ENCODE data around the gene STUB1. TPM values are rescaled to one million over a fixed set of nuclear protein-coding genes. Genes with fewer than 3 reads are reported as not detected.
"Not testable (repeated sequence)": the region's sequence is repeated elsewhere in the genome, so short reads cannot be mapped to it uniquely, and the experiment has no call there.

STUB1 gene
- total RNA-seq, 1 donor from 2014 or later: 159 TPM

DNA sequence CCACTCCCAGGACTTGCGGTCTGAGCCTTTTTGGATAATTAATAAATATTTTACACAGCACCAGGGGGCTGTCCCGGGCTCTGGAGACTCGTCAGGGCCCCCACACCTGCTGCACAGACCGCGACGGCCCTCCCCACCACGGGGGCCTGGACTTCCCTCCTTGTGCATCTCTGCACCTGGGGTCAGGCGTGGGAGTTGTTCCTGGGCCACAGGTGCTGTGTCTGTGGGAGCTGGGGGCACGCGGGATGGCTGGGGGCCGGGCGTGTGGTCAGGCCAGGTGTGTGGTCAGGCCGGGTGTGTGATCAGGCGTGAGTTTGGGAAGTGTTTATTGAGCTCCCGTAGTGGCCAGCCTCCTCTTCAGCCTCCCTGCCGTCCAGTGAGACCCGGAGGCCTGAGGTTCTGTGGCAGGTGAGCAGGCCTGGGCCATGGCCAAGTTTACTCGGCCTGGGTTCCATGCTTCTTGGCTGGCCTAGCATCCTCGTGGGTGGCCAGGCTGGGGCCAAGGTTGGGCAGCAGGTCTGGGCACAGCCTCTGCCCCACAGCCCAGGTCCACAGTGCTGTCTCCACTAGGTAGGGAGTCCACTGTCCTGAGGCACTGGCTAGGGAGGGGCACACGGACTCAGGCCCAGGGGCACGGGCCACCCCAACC is 1.9 kb upstream of the STUB1 start:
- no peak for DNase-seq (ENCODE audit: extremely low read depth, low read depth, low spot score)

DNA sequence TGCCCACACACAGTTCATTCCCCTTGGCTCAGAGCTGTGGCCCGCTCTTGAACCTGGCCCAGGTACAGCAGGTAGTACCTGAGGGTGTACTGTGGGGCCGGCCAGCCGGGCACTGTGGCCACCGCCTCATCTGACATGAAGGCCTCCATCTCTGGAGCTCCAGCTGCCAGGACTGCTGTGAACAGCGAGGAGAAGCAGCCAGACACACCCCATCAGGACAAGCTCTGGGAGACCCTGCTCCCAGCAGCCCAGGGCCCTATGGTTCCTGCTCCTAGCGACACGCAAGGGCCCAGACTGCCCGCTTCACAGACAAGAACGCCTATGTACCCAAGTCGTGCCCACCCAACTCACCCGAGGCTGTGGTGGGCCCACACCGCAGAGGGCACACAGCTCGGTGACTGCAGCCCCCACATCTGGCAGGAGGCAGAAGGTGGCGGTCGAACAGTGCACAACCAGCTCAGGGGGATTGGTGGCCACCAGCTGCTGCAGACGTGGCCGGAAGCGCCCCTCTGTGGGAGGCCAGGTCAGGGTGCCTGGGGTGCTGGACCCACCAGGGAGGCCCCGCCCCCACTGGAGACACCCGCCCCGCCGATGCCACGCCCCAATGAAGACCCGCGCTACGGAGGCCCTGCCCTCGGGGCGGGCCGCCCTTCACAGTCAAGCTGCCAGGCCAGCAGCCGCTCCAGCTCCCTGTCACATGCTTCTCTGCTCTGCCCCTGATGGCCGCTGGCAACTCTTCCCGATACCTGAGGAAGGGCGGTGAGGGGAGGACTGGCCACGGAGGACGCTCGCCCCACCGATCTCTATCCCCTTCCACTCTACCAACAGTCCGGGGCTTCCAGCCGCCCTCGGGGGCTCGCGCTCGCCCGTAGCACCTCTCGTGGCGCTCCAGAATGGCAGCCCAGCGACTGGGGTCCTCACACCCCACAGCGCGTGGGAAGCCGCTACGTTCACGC is 1.1 kb upstream of the STUB1 start:
- no peak for DNase-seq (ENCODE audit: extremely low read depth, low read depth, low spot score)

DNA sequence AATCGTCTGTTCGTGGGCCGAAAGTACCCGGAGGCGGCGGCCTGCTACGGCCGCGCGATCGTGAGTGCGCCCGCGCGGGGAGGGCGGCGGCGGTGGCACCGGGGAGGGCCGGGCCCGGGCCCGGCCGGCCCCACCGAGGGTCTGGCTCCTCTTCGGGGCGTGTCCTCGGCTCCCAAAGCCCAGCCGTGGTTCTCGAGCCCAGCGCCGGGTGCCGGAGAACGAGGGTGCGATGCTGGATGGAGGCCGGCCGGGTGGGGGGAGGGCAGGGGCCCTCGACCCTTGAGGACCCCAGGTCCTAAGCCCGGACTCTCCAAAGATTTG is 375 bp downstream of the STUB1 start:
- DNase-seq (ENCODE audit: extremely low read depth, low read depth, low spot score): no peak

DNA sequence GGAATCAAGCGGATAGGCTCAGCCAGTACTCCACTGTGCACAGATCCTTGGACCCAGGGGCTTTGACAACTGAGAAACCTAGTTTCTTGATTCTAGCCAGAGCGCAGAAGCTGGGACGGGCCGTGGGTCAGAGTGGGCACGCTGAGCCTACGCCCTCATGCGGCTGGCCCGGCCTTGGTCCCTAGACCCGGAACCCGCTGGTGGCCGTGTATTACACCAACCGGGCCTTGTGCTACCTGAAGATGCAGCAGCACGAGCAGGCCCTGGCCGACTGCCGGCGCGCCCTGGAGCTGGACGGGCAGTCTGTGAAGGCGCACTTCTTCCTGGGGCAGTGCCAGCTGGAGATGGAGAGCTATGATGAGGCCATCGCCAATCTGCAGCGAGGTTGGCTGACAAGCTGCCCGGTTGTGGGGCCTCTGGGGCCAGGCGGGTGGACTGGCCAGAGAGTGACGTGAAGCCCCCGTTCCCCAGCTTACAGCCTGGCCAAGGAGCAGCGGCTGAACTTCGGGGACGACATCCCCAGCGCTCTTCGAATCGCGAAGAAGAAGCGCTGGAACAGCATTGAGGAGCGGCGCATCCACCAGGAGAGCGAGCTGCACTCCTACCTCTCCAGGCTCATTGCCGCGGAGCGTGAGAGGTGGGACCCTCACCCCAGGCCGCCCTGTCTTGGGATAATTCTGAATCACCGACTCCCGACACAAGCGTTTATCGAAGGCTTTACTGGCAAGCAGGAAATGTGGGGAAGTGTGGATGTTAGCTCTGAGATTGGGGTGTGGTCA is 946 bp downstream of the STUB1 start:
- no peak for DNase-seq (ENCODE audit: extremely low read depth, low read depth, low spot score)

DNA sequence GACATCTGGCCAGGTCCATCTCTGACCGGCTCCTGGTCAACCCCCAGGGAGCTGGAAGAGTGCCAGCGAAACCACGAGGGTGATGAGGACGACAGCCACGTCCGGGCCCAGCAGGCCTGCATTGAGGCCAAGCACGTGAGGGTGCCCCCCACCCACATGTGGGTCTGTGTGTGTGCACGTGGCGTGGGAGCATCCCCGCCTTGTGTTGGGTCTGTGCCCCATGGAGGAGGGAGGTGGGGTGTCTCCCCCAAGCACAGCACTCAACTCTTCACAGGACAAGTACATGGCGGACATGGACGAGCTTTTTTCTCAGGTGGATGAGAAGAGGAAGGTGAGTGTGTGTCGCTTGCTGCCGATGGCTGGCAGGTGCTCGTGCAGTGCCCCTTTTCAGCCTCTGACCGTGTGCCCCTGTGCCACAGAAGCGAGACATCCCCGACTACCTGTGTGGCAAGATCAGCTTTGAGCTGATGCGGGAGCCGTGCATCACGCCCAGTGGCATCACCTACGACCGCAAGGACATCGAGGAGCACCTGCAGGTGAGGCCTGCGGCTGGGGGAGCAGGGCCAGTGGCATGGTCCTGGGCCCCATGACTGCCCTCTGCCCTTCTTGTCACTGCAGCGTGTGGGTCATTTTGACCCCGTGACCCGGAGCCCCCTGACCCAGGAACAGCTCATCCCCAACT is 1.7 kb downstream of the STUB1 start:
- DNase-seq (ENCODE audit: extremely low read depth, low read depth, low spot score): no peak

DNA sequence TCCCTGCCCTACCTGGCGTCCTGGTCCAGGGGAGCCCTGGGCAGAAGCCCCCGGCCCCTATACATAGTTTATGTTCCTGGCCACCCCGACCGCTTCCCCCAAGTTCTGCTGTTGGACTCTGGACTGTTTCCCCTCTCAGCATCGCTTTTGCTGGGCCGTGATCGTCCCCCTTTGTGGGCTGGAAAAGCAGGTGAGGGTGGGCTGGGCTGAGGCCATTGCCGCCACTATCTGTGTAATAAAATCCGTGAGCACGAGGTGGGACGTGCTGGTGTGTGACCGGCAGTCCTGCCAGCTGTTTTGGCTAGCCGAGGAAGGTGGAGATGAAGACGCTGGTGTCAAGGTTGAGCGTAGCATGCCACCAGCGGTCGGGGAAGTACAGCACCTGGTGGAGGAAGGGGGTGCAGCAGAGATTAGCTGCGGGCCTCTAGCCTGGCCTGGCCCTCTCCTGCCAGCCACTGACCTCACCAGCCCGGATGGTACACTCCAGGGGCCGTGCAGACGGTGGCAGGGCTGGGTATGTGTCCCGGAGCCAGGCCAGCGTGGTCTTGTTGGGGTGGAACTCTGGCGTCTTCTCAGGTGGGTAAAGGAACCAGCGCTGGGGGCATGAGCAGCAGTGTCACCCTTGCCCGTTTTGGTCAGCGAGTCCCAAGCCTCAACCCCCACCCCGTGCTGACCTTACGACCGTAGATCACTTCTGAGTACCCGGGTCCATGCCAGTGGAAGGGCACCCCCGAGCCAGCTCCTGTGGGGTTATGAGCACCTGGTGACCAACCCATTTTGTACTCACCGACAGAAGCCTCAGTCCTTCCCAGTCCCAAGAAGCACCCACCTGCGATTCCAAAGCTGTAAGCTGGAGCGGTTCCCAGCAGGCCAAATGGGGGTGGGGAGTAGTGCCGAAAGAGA is 2.5 kb downstream of the STUB1 start:
- DNase-seq (ENCODE audit: extremely low read depth, low read depth, low spot score): no peak

DNA sequence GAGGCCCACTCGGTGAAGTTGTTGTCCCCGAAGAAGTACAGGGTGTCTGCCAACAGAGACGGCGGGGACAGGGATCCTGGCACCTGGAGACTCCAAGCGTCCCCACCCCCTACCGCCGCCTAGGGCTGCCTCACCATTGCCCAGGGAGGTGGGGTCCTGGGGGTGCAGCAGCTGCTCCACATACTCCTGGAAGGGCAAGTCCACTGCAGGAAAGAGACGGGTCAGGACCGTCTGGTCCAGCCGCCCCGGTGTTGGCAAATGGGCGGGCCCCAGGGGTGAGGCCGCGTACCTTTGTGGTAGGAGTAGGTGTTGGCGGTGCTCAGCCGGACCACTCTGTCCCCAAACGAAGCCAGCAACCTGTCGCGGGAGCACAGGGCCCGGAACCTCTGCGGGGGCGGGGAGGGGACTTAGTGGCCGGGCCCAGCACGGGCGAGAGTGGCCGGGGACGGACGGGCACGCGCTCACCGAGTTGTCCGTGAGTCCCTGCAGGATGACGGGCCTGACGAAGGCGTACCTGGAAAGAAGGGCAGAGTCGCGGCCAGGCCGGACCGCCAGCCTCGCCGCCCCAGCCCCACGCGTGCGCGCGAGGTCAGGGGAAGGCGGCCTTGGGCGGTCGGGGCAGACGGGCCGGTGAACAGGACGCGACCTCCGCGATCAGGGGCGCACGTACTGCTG is 3.3 kb downstream of the STUB1 start:
- DNase-seq (ENCODE audit: extremely low read depth, low read depth, low spot score): no peak

DNA sequence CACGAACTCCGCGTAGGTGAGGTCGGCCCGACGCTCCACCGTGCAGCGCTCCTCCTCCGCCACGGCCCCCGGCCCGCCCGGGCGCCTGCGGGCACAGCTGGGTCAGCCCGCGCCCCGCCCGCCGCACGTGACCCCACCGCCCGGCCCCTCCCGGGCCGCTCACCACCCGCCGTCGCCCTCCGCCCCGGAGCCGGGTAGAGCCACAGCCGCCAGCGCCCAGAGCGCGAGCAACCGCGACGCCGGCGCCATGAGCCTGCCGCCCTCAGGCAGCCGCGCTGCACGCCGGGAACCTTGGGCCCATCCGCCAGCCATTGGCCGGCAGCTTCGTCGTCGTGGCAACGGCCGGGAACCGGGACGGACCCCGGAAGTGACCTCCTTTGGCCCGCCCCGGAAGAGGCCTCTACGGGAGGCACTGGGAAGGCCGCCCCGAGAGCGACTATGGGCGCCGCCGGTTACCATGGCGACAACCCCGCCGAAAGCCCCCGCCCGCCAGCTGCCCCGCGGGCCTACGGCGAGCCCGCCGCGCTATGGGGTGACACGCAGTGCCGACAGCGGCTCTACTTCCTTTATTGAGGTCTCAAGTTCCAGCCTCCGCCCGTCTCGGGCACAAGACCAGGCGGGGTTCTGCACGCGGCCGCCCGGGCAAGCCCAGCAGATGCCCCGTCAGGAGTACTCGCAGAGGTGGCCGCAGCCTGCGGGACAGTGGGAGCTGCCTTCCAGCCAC is 4.0 kb downstream of the STUB1 start, which contains the start of gene JMJD8:
TSS of gene JMJD8 (minus strand) at position 264 of the 724 bp plus-strand sequence. CDS start at position 249, 15 bp downstream.
- no peak for DNase-seq (ENCODE audit: extremely low read depth, low read depth, low spot score)

DNA sequence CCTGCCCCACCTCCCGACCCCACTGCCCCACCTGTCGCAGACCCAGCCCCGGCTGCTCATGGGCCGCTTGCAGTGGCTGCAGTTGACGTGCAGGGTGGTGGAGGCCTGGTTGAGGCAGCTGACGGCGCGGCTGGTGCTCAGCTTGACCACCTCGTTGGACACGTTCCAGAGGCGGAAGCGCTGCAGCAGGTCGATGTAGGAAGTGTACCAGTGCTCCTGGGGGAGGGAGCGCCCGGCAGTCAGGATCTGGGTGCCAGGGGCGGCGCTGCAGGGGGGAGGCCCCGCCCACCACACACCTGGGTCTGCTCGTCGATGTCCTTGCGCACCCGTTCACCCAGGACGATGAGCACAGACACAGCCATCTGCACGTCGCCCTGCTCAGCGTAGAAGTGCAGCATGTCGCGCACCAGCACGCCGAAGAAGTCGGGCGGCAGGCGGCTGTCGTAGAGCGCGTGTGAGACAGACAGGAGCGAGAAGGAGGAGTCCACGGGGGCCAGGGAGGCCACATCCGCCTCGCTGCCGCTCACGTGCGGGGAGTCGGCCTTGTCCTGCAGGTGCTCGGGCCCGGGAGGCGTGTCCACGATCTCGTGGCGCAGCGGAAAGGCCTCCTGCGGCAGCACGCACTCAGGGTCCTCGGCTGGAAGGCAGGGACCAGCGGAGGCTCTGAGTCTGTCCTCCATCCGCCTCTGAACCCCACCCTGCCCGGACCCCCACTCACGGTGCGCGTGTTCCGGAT is 4.9 kb downstream of the STUB1 start:
- DNase-seq (ENCODE audit: extremely low read depth, low read depth, low spot score): no peak

DNA sequence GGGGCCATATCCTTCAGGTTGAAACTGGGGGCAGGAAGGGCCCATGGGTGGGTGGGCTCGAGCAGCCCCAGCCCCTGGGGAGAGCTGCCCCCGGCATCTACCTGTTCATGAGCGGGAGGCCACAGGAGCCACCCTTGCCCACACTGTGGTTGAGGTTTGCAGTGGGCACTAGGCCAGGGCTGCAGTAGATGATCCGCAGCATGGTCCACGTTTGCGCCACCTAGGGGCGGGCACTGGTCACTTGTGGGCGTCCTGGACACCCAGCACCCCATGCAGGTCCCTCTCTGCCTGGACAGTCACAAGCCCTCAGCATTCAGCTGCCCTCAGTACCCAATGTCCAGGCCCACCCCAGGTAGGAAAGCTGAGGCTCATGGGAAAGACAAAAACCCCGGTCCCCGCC is 5.8 kb downstream of the STUB1 start:
- no peak for DNase-seq (ENCODE audit: extremely low read depth, low read depth, low spot score)

DNA sequence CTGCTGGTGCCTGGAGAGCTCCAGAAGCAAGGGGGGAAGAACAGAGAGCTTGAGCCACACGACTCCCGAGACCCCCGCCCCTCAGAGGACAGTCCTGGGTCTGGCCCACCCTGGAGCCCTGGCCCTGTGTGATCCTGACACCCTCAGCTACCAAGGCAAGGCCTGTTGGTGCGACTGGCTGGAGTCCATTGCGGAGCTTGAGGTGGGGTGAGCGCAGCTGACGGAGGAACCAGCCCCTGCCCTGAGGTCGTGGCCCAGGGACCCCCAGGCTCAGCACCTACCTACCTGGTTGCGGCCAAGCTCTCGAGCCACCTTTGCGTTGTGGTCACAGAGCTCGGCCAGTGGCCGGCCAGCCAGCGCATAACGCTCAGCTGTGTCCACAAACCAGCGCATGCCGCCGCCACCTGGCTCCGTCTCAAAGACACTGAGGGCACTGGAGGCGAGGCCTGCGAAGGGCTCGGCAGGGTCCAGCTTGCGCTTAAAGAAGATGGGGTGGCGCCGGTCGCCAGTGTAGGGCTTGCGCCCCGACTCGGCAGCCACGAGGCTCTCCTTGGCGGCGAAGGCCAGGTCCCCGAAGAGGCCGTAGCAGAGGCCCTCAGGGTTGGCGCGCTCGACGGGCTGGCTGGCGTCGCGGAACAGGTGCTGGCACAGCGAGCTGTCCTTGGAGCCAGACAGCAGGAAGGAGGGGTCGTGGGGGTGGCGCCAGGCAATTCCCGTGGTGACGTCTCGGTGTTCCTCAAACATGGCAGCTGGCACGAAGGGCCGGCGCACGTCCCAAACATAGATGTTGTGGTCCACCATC is 6.5 kb downstream of the STUB1 start:
- no peak for DNase-seq (ENCODE audit: extremely low read depth, low read depth, low spot score)

DNA sequence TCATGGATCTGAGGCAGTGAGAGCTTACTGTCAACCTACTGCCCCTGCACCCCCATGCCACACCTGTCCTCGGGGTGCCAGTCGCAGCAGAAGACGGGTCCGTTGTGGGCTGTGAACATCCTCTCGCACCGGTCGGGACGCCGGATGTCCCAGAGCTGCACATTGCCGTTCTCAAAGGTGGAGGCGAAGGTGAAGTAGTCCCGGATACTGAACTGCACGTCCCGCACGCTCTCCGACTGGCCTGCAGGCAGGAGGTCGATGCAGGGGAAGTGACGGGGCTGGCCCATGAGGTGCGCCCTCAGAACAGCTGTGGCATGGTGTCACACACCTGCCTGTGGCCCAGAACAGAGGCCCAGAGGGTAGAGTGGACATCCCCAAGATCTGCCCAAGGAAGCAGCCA is 7.3 kb downstream of the STUB1 start:
- no peak for DNase-seq (ENCODE audit: extremely low read depth, low read depth, low spot score)

DNA sequence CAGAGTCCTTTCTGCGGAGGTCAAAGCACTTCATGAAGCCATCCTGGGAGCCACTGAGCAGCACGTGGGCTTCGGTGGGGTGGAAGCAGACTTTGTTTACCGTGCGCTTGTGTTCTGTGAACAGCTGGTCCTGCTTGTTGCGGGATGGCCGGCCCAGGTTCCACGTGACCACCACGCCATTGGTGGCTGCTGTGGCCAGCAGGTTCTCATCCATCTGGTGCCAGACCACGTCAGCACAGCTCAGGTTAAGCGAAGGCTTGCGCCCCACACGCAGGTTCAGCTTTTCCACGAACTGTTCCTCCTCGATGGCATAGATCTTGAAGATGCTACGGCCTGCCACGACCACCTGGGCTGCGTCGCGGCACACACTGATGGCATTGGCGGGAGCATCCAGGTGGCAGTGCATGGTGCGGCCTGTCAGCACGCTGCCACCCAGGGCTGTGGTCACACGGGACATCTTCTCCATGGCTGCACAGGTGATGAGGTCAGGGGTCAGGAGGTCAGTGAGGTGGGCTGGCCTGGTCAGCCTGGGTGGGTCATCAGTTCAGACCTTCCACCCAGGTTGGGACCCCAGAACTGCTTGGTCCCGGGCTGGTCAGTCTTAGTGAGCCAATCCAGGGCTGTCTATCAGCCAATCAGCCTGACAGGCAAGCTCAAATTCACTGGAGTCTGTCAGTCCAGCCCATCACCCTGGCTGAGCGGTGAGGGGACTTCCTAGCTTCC is 9.1 kb downstream of the STUB1 start:
- DNase-seq (ENCODE audit: extremely low read depth, low read depth, low spot score): no peak

DNA sequence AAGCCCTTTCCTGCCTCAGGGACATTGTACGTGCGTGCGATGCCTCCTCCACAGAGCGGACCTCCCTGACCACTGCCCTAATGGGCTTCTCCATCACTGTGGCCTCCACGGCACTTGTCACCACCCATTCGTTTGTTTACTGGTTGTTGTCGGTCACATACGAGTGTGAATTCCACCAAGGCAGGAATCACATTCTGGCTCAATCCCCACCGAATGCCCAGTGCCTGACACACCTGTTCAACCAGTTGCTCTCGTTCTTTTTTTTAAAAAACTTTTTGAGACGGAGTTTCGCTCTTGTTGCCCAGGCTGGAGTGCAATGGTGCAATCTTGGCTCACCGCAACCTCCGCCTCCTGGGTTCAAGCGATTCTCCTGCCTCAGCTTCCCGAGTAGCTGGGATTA is 11.0 kb downstream of the STUB1 start:
- not testable (repeated sequence) for DNase-seq (ENCODE audit: extremely low read depth, low read depth, low spot score)

DNA sequence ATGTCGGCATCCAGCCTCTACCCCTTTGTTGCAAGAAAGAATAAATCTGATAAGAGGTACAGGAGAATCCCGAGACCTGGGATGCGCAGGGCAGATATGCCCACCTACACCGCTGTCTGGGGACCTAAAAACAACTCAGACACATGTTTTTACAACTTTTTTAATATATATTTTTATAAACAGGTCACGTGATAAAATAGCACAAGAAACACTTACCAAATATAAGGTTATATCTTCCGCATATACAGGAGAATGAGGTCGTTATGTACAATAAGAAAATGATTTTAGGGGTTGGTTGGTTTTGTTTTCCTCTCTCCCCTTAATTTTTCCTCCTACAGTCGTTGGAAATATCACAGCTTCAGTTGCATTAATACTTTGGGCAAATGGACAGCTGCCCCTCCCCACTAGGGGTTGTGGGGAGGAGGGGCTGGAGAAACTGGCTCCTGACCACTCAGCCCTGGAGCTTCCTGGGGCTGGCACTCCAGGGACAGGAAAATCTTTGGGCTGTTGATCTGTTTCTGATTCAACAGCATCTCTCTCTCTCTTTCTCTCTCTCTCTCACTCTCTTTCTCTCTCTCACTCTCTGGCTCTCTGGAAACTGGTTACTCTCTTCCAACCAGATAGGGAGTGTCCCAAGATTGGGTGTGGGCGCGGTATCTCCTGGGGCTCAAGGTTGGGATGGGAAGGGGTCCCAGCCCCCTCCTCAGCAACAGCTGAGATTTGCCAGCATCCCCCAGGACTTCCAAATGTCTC is 12.3 kb downstream of the STUB1 start:
- DNase-seq (ENCODE audit: extremely low read depth, low read depth, low spot score): no peak

DNA sequence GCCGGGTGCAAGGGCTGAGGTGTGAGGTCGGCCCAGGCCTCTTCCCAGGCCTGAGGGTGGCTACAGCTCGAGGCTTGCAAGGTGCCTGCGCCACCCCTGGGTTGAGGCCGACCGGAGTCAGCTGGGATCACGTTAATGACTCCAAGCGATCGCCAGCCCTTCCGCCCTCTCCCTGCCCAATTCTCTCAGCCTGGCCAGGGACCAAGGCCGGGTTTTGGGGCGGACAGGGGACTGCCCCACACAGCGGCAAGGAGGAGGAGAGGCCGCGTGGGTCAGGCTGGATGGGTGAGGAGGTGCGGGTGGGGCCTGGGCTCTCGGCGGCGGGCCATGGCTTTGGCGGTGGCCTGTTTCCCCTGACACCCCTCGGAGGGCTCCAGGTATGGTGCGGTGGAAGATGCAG is 13.2 kb downstream of the STUB1 start:
- DNase-seq (ENCODE audit: extremely low read depth, low read depth, low spot score): no peak
